ENCODE measurements around the gene GRID1.
"Not testable (repeated sequence)": the region's sequence is repeated elsewhere in the genome, so short reads cannot be mapped to it uniquely, and the experiment has no call there.

GRID1 gene

GRCh38 chr10:85735997-85736396 lies 630.6 kb downstream of the GRID1 start:
- no peak for DNase-seq

- DNase-seq: no peak
Observed at GRCh38 chr10:85734791-85735190, 631.8 kb downstream of the GRID1 start.

- no peak for DNase-seq
Observed at GRCh38 chr10:85724215-85724614, 642.4 kb downstream of the GRID1 start.

GRCh38 chr10:85720931-85721590 lies 645.5 kb downstream of the GRID1 start:
- no peak for DNase-seq

GRCh38 chr10:85719408-85719807 lies 647.2 kb downstream of the GRID1 start:
- DNase-seq: no peak

GRCh38 chr10:85713885-85714284 lies 652.7 kb downstream of the GRID1 start:
- no peak for DNase-seq

GRCh38 chr10:85702768-85703167 lies 663.8 kb downstream of the GRID1 start:
- no peak for DNase-seq

GRCh38 chr10:85699066-85699465 lies 667.5 kb downstream of the GRID1 start:
- DNase-seq: not testable (repeated sequence)

GRCh38 chr10:85696893-85697292 lies 669.7 kb downstream of the GRID1 start:
- DNase-seq: no peak

- no peak for DNase-seq
Observed at GRCh38 chr10:85682621-85683020, 684.0 kb downstream of the GRID1 start.

- DNase-seq: no peak
Observed at GRCh38 chr10:85679710-85680109, 686.9 kb downstream of the GRID1 start.

GRCh38 chr10:85679061-85679460 lies 687.5 kb downstream of the GRID1 start:
- DNase-seq: no peak

GRCh38 chr10:85674851-85675250 lies 691.7 kb downstream of the GRID1 start:
- no peak for DNase-seq

GRCh38 chr10:85673270-85673669 lies 693.3 kb downstream of the GRID1 start:
- no peak for DNase-seq

- DNase-seq: no peak
Observed at GRCh38 chr10:85671530-85671929, 695.1 kb downstream of the GRID1 start.

- no peak for DNase-seq
Observed at GRCh38 chr10:85668522-85668921, 698.1 kb downstream of the GRID1 start.

- no peak for DNase-seq
Observed at GRCh38 chr10:85667638-85668233, 698.9 kb downstream of the GRID1 start.

- DNase-seq: no peak
Observed at GRCh38 chr10:85666987-85667386, 699.6 kb downstream of the GRID1 start.

GRCh38 chr10:85666102-85666501 lies 700.5 kb downstream of the GRID1 start:
- no peak for DNase-seq

GRCh38 chr10:85665681-85666080 lies 700.9 kb downstream of the GRID1 start:
- no peak for DNase-seq

GRCh38 chr10:85665078-85665477 lies 701.5 kb downstream of the GRID1 start:
- no peak for DNase-seq

GRCh38 chr10:85661123-85661522 lies 705.5 kb downstream of the GRID1 start:
- no peak for DNase-seq

- DNase-seq: no peak
Observed at GRCh38 chr10:85659331-85659730, 707.3 kb downstream of the GRID1 start.

GRCh38 chr10:85658518-85658917 lies 708.1 kb downstream of the GRID1 start:
- DNase-seq: no peak
